Fibroblast of villous mesenchyme (primary cell): ENCODE measurements around the gene EVC. TPM values are rescaled to one million over a fixed set of nuclear protein-coding genes. Genes with fewer than 3 reads are reported as not detected.

ENCODE experiments used
- DNase-seq: peaks from one replicate; pipeline ENCODE4 v3.0.0-alpha.2; 2010; ENCODE audit warnings: low read depth
- H3K4me3 ChIP-seq: 2 replicates; pipeline ENCODE4 v1.5.1; 2011; ENCODE audit warnings: low read depth, mild to moderate bottlenecking, low read length
- CTCF ChIP-seq: IDR thresholded peaks from 2 replicates; pipeline ENCODE4 v1.5.1; 2012; ENCODE audit warnings: low read depth, mild to moderate bottlenecking, low read length; ENCODE audit not compliant: insufficient read depth
- total RNA-seq: library from RNA; depleted of rRNA; stranded (reverse); fragments of >200 nt; gene quantifications from 2 replicates; pipeline ENCODE4 v1.2.3, GENCODE V29; 2012

Gene EVC
- total RNA-seq, 1 donor: 35.0 TPM

GRCh38 chr4:5772528-5773270 lies 61.7 kb downstream of the EVC start:
- H3K4me3 ChIP-seq: no peak overlapping the region
- no peak for TF ChIP-seq CTCF
- no peak for DNase-seq

- no peak overlapping the region for H3K4me3 ChIP-seq
- DNase-seq: peak; percentile 24
- no peak for TF ChIP-seq CTCF
Observed at GRCh38 chr4:5773271-5773555, 62.2 kb downstream of the EVC start.

GRCh38 chr4:5774416-5775036 lies 63.5 kb downstream of the EVC start:
- H3K4me3 ChIP-seq: no peak overlapping the region
- no peak for DNase-seq
- TF ChIP-seq CTCF: no peak

GRCh38 chr4:5776510-5776909 lies 65.5 kb downstream of the EVC start:
- no peak for DNase-seq
- TF ChIP-seq CTCF: no peak

GRCh38 chr4:5780831-5781480 lies 70.0 kb downstream of the EVC start:
- no peak overlapping the region for H3K4me3 ChIP-seq
- no peak for TF ChIP-seq CTCF
- peak; percentile 70 for DNase-seq

More at GRCh38 chr4:5776510-5776909, 65.5 kb downstream of the EVC start:
- H3K4me3 ChIP-seq: no peak overlapping the region

GRCh38 chr4:5781691-5782090 lies 70.7 kb downstream of the EVC start:
- TF ChIP-seq CTCF: no peak
- DNase-seq: no peak
- H3K4me3 ChIP-seq: no peak overlapping the region
